Measurements from ENCODE around the gene FTO.

DNA sequence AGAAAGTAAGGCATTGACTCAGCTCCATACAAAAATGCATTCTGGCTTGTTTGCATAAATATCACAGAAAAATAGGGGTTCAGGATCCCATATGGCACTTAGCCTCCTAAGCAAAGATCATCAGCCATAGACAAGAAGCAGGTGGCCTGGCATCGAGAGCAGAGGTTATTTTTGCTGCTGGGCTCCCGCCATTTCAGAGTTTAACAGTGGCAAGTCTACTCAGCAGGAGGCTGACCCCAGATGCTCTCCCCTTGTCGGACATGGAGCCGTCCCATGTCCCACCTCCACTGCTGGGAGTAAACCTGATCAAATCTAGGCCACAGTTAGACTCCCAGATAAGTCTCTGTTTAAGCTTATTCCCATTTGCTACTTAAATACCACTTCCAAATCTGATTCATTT lies 269.1 kb downstream of the FTO start:
- TF ChIP-seq POLR2A (IDR thresholded peaks at IDR 0.05): no peak
- TF ChIP-seq CTCF (IDR thresholded peaks at IDR 0.05): no peak

Measured in uterus (tissue), 2 donors.